Measurements from ENCODE around the gene TBC1D9B.
"Not testable (repeated sequence)": the region's sequence is repeated elsewhere in the genome, so short reads cannot be mapped to it uniquely, and the experiment has no call there.

The TBC1D9B gene

DNA sequence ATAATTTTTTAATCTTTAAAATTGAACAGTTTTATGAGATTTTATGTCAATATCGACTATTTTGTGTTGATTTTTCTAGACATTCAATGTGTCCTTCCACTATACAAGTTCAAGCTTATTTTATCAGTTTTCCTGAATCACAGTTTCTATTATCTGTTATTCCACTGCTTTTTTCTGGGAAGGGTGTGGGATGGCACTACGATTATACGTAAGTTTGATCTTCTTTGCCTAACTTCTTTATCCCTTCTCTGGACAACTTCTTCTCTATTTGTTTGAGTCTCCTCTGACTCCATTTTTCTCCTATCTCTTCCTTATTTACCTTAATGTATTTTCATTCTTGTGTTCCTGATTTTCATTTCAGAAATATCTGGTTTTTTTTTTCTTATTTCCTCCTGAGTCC, 24.5 kb downstream of the TBC1D9B start:
- DNase-seq, result no peak

DNA sequence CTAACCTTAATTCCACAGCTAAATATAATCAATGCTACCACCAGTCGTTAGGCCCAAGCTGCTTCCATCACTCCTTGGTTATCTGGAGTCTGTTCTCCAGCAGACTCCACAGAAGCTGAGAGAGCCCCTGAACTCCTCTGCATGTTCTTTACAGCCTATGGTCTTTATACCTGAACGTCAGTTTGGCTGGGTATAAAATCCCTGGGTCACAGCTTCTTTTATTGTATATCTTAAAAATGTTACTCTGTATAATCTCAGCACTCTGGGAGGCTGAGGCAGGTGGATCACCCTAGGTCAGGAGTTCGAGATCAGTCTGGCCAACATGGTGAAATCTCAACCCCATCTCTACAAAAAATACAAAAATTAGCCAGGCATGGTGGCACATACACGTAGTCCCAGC, 25.4 kb downstream of the TBC1D9B start:
- no peak for DNase-seq

DNA sequence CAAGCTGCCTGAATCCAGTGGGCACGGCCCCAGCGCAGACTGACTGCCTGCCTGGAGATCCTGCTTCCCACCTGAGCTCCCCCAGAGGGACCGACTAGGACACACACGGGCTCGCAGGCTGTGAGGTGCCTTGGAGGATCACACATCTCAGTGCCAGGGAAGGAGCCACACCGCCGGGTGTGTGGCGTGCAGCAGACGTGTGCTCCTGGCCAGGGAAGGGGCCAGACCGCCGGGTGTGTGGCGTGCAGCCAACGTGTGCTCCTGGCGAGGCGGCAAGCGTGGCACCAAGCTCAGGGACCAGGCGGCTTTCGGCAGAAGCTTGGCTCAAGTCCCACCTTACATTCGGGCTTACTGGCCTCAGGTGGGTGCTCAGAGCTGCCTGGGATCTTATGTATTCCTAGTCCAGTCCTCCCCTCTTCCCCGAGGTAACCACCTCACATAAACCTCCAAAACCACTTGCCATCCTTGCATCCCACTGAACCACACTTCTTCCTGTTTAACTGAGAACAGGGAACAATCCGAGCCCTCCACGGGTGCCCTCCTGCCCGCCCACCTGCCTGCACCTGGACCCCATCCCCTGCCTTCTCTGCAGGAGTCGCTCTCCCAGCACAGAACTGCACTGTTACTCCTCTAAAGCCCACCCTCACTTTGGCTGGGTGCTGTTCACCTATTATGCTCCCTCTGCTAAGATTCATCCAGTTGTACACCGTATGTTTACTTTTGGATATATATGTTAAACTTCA, 26.7 kb downstream of the TBC1D9B start:
- DNase-seq, result no peak

DNA sequence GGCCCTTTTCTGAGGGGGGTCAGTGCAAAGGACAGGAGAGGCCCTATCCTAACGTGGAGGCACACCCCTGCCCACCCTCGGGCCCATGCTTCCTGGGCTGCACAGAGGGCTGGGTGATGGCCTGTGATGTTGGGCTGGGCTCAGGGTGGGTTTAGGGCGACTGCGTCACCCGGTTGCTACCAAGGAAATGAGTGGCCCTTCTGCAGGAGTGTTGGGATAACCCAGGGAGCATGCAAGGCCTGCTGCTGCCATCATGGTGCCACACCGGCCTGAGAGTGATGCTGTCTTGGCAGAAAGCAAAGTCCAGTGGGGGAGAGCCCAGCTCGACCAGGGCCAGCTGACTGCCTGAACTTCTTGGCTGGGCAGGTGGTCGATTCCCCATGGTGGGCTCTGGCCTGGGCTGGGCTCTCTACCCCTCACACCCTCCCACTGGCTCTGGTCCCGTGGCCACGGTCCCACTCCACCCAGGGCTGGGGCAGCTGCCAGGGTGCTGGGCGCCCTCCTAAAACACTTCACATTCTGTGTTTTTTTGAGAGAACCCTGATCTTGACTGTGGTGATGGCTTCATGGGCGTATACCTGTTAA, 27.5 kb downstream of the TBC1D9B start:
- DNase-seq, result no peak

DNA sequence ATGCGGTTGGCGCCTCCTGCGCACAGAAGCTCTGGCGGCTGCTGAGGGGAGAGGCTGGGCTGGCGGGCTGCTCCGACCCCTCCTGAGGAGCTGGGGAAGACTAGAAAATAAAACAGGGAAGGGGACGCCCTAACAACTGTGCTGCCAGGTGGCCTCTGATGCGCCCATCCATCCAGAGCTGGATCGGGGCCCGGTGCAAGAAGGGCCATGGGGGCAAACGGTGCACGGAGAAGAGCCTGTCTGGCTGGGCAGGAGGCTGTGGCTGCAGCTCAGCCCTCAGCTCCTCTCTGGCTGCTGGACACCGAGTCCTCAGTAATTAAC, 28.0 kb downstream of the TBC1D9B start:
- DNase-seq, result no peak

DNA sequence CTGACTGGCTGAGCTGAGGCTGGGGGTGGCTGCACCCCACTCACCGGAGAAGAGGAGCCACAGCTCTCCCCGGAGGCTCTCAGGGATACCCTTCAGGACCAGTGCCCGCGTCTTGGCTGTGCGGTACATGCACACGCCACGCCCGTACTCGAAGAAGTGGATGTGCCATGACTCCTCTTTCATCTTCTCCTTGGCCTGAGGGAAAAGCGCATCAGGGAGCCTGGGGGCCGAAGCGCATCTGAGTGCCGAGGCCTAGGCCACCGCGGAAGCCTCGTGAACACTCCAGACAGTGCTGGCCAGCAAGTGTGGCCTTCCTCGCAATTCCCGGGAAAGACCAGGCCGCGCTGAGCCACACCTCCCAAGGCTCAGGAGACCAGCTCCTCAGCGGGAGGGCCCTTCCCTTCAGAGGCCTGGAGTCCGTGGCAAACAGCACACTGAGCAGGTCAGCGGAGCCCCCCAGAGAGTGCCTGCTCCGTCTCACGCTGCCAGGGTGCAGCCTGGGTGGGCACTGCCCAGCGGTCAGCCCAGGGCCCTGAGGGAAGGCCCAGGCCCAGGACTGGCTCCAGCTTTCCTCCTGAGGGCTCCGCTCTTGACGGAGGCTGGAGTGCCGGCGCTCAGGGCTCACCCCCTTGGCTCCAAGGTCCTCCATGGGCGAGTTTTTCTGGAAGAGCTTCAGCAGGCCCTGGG, 28.6 kb downstream of the TBC1D9B start:
- DNase-seq, result no peak

DNA sequence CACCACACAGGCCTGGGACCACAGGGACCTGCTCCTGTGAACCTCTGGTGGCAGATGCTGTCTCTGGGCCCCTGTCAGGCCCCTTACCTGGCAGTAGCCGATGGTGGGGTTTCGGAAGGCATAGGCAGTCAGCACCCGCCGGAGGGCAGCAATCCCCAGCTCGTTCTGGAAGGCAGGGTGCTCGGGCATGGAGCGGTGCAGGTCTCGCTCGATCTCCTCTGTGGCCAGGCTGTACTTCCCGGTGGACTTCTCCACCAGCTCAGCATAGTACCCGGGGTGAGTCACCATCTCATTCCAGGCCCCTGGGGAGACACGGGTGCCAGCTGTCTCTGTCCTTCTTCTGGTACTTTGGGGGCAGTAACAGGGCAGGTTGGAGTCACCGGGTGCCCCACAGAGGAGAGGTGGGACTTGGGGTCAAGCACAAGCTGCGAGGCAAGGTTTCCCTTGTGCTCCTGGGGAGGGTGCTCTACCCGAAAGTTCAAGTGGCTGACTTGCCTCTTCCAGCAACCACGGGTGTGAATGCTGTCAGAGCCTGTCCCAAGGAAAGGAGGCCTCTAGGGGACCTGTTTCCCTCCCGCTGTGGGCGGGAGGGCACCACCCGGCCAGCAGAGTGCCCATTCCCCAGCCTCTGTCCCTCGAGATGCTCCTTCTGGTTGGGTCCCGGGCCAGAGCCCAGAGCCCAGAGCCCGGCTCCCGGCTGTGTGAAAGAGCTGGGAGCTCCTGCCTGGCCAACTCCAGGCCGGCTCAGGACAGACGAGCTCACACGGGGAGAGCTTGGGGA, 29.3 kb downstream of the TBC1D9B start:
- DNase-seq, result no peak

DNA sequence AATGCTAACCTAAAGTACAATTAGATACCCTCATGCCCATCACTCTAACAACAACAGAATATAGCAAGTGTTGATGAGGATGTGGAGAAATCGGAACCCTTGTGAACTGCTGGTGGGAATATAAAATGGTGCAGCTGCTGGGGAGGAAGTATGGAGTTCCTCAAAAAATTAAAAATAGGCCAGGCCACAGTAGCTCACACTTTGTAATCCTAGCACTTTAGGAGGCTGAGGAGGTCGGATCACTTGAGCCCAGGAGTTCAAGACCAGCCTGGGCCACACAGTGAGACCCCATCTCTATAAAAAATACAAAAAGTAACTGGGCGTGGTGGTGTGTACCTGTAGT, 31.1 kb downstream of the TBC1D9B start:
- DNase-seq, result no peak

DNA sequence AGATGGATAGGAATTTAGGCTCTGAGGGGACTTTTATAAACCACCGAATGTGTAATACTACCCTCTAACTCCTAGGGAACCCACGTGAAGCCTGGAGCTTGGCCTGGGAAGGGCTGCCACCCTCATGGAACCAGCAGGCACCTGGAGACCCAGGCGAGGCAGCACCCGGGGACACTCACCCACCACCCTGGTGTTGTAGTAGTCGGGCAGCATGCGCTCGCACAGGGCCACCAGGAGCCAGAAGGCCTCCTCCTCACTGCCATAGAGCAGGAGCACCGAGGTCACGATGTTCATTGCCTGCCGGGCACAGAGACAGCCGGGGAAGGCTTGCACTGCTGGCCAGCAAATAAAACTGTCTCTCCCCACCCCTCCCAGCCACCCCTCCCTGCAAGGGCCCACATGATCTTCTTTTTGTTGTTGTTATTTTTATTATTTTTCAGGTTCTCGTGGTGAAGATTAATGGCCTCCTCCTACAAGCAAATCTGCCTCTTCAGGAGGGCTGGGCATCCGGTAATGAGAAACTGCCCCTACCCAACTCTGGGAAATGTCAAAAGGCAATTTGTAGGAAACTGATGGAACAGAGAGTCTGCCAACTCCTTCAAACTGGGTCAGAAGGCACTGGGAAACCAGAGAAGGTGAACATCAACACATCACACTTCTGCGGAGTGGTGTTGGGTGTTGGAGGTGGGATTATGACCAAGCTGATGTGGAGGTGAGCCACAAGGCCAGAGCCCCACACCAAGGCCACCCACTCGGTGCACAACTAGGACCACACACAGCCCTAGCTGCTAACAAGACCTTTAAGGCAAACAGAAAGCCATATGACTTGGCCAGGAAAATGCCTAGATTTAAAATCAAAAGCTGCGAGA, 31.7 kb downstream of the TBC1D9B start:
- no peak for DNase-seq

DNA sequence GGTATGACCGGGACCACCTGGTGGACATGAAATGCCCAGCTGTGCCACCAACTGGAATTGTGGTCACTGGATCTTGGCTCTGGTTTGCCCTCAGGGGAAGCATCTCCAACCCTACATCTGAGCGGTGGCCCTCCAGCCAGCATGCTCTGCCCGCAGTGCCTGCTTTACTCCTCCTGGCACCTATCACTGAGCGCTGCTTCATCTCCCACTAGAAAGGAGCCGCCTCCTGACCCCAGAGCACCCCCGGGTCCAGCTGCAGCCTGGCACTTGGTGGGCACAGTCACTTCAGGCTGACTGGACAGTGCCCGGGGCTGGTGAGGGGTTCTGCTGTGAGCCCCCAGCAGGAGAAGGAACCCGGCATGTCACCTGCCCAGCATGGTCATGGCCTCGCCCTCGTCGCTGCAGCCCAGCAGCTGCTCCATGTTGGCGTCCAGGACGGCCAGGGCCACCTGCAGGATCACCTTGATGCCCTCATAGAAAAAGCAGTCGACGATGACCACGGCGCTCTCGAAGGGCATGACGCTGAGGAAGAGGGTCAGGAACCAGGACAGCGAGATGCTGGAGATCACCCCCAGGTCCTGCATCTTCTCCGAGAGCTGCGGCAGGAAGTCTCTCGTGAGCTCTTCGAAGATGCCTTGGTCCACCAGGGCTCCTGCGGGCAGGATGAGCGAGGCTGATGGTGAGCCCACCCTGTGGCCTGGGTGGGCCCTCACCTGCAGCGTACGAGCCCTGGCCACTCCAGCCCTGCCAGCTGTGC, 33.0 kb downstream of the TBC1D9B start:
- no peak for DNase-seq

DNA sequence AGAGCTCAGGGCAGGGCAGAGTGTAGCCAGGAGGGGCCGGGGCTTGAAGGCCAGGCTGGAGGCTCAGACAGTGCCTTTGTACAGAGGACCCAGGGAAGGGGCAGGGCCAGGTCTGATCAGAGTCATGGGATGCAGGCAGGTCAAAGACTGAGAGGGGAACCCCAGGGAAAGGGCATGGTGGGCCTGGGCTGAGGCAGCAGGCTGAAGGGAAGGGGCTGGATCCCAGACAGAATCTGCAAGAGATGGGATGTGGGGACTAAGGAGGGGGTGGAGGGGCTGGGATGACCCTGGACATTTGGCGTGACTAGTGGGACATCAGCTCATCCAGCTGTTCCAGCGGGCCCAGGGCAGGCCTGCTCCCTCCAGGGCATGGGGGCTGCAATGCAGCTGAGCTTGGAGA, 33.6 kb downstream of the TBC1D9B start:
- DNase-seq, result no peak

DNA sequence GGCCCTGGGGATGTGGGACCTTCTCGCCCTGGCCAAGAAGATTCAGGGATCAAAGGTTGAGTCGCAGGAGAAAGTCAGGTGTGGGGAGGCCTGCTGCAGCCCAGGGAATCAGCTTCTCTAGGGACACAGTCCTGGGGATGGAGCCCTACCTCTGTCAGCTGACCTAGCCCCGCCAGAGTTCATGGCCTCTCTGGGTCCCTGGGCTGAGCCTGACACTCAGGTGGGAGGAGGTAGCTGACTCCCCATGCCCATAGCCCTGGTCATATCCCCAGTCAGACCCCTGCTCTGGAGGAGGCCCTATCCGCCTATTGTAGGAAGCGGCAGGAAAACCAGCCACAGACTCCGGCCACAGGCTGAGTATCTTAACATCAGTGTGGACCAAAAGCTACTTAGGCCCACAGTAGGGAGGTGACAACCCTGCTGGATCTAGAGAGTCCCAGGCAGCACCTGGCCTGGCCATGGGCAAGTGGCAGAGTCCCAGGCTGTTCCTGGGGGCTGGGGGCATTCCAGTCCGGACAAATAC, 34.0 kb downstream of the TBC1D9B start:
- DNase-seq, result no peak

DNA sequence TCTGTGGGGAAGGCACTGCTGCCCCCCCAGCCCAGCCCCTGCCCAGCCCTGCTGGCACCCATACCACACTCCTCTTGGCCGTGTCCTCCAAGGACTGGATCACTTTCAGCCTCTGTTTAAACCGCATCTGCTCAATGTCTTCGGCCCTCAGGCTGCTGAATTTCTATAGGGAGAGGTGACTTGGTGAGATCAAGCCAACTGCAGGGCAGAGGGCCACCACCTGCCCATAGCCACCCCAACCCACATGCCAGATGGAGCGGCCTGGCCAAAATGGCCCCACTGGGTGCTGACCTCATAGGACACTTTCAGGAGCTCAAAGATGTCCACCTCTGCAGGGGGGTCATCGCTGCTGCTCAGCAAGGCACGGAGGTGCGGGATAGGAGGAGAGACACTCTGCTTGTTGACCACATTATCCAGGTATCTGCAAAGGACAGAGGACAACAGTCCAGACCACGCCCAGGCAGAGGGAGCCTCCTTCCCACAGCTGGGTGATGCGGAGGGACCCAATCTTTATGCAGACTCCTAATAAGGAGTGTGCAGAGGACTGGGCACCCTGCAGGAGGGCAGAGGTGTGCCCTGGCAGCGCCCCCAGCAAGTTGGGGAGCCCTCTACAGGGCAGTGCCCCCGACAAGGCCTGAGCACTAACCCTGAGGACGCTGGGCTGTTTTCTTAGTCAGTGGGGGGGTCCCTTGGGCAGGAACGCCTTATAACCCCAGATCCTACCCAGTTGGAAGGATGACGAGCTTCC, 34.7 kb downstream of the TBC1D9B start:
- no peak for DNase-seq

DNA sequence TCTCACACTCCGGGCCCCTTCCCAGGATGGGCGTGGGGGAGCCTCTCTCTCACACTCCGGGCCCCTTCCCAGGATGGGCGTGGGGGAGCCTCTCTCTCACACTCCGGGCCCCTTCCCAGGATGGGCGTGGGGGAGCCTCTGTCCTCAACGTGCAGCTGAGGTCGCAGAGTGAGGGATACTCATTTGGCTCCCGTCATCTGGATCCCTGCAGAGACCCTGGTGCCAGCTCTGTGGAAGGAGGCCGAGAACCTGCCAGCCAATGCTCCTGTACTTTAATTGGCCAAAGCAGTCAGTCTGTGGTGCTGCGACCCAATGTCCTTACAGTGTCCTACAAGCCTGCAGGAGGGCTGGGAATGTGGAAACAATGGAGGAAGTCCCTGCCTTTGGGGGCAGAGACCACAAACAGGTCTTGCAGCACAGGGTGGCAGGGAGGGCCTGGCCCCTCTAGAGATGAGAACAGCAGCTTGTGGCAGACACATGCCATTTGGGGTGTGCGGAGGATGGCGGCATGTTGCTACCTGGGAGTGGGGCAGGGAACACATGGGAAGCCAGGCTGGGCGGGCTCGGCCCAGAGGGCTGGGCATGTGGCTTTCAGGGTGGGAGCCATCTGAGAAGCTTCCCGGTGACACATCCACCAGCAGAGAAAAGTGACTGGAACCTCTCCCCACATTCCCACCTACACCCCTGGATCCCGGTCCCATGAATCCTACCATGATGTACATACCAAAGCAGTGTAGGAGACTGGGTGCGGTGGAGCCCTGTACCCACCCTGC, 35.5 kb downstream of the TBC1D9B start:
- DNase-seq, result no peak

DNA sequence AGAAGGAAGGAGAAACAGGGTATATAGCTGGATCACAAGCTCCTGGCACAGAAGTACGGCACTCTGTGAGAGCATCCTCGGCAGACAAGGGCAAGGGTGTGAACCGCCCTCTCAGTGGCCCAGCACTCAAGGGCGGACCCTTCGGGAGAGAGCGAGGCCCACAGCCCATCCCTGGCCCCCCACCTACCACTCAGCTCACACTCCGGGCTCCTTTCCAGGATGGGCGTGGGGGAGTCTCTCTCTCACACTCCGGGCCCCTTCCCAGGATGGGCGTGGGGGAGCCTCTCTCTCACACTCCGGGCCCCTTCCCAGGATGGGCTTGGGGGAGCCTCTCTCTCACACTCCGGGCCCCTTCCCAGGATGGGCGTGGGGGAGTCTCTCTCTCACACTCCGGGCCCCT, 36.2 kb downstream of the TBC1D9B start:
- DNase-seq, result not testable (repeated sequence)

DNA sequence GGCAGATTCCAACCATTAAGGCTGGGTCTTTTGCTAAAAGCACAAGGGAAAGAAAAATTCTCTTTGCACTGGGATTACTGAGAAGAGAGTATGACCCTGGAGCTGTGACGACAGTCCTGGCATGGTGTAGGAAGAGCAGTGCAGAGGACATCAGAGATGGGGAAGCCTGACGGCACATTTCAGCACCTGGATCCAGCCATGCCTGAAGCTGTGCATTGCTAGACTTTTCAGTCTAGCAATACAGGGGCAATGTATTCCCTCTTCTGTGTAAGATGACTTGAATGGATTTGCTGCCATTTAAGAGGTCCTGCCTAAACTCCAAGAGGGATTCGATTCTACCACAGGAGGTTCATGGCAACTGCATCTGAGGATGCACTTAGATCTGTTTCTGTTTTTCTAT, 36.7 kb downstream of the TBC1D9B start:
- DNase-seq, result no peak

DNA sequence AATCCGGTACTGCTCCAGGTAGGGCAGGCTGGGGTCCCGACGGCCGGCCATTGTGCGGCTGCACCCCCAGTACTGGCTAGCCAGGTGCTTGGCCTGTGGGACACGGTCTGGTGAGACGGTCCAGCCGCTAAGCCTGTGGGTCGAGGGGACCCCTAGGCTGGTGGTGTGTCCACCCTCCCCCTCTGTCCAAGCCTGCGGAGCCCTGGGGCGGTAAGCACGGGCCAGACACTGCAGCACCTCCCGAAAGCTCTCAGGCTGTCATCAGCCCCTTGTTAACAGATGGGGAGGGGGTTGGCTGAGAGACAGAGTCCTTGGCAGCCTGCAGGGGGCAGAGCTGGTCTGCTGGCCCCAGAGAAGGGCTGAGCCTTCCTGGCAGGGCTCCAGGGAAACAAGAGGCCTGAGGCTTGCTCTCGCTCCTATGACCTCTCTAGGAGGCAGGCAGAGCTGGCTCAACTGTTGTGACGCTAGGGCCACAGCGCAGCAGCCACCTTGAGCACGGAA, 37.2 kb downstream of the TBC1D9B start:
- no peak for DNase-seq

DNA sequence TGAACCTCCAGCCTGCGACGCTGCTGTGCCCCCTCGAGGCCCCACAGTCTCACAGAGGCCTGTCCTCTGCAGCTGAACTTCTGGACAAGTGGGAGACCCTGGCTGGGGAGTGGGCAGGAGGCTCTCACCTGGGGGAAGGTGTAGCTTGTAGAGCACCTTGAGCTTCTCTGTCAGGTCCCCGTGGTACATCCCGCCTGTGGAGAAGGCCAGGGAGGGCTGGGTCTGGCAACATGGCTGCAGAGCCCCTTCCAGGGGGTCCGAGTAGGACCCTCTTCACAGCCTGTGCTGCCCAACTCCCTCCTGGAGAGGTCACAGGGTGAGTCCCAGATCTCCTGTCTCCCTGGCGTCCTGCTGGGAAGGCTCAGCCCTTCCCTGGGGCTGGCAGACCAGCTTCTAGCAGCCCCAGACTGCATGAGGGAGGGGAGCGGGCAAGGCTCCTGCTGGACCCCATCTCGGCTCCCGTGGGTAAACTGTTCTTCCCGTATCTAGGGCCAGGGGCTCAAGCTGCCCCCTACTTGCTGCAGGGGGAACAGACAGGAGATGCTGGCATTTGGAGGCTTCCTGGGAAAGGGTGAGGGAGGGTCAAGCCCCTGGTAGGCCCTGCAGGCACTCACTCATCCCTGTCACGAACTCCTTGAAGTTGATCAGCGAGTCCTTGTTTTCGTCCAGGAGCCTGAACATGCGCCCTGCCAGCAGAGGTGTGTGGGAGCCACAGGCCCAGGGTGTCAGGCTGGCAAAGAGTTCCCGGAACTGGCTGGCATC, 37.9 kb downstream of the TBC1D9B start:
- no peak for DNase-seq

DNA sequence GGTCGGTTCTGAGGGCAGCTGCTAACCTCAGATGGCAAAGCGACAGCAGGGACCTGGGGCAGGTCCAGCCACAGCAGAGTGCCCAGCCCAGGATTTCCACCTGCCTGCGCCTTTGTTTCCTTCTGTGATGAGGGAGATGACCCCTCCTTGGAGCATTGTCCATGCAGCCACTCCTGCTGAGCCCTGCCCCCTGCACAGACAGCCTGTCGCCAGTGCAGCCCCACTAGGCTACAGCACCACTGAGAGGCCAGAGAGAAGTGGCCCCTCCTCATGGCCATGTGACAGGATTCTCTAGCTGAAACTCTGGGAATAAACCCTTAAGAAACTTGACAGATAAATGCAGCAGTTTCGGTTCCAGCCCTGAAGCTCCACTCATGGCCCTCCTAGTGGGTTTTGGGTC, 38.6 kb downstream of the TBC1D9B start:
- no peak for DNase-seq
